ENCODE measurements around the gene SSR1. TPM values are rescaled to one million over a fixed set of nuclear protein-coding genes. Genes with fewer than 3 reads are reported as not detected.

SSR1 gene
- total and polyA plus RNA-seq, 2 of the 13 experiments (the other 11 are each of a cell fraction or from before 2014, with no cell fraction given) = 203 to 243 TPM

DNA sequence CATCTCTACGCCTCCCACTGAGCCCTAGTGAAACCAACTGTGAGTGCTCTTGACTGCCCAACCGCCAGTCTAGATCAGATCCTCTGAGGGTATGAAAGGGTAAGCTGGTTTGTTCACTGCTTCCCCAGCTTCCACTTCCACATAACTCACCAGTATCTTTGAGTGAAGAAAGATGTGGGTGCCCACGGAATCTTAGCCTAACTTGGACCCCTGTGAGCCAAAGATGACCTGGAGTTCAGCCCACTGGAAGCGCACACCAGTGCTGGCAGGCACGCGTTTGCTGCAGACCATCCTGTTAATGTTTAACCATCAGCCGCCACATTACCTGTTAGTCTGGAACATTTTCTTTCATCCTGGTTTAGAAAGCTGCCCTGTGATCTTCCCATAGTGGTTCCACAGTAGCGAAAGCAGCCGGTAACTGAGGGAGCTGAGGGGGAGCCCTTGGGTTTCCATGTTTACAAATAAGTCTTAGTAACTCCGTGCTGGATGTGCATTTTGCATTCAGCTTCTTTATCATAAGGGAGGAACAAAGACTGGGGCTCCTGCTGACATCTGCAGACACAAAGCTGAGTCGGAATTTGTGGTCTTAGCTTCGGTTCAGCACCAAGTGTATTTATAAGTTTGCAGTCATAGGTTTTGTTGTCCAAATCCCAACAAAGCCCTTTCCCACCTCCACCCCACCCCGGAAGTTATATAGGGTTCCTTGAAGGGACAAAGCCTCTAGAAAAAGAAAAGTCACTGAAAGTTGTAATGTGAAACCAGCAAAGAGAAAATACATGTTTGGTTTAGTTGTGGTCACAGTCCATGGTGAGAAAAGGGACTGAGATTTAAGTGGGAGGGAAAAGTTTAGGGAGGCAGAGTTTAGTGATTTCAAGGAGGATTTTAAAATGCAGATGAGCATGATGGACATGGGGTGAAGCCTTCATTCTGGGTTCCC, 71.0 kb downstream of the SSR1 start (continued):
- TF ChIP-seq, protein P1, sequence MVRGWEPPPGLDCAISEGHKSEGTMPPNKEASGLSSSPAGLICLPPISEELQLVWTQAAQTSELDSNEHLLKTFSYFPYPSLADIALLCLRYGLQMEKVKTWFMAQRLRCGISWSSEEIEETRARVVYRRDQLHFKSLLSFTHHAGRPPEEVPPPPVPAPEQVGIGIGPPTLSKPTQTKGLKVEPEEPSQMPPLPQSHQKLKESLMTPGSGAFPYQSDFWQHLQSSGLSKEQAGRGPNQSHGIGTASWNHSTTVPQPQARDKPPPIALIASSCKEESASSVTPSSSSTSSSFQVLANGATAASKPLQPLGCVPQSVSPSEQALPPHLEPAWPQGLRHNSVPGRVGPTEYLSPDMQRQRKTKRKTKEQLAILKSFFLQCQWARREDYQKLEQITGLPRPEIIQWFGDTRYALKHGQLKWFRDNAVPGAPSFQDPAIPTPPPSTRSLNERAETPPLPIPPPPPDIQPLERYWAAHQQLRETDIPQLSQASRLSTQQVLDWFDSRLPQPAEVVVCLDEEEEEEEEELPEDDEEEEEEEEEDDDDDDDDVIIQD (CRISPR knock-in tag; IDR thresholded peaks at IDR 0.05; ENCODE audit: low read depth) = peak; percentile 47; the same call in 1 of the 2 replicates

GRCh38 chr6:7241160-7241559, 71.8 kb downstream of the SSR1 start:
- H3K4me3 ChIP-seq (replicated peaks in 1 of 3; ENCODE audit: insufficient read depth in 1 of 3, low read depth in 2 of 3, low read length in 3 of 3) = no peak overlapping the region
- in situ Hi-C loops (cut with HindIII; ENCODE audit: extremely low pct_ligation_motif_present, low pct_unique_long_range_greater_than_20kb) = loop anchor here (5.0 kb wide), 1 partner anchor 519 kb away; no protein-coding TSS in a partner anchor
- no peak for DNase-seq (ENCODE audit: low spot score)
- peak overlapping the region; percentile 82 for H3K27ac ChIP-seq (ENCODE audit: extremely low read length, insufficient read depth, low read length)
- peaks cover 7% of the 10 kb centered on the region; the same call in 1 of the 2 replicates for H4K20me1 ChIP-seq (ENCODE audit: insufficient read depth, low read length)
- peaks cover 8% of the 10 kb centered on the region for H3K79me2 ChIP-seq (ENCODE audit: insufficient read depth, low read length)
- BruUV-seq (replicated peaks) = no TSS peak
- no peak for FAIRE-seq
- no peak overlapping the region for H2AFZ ChIP-seq (ENCODE audit: low read length)
- peaks cover 78% of the 10 kb centered on the region for H3K4me1 ChIP-seq (ENCODE audit: insufficient read depth, low read length)
- intact Hi-C loops (cut with micrococcal nuclease; ENCODE audit: unreplicated experiment) = no loop called here
- CTCF ChIA-PET (ENCODE audit: low intra/inter-chr PET ratio, low total read pairs) = interaction anchor here (2.8 kb wide), 1 partner anchor 565 kb away, joined by 8 read pairs; no protein-coding TSS in a partner anchor
- no peaks in the 10 kb centered on the region for H3K27me3 ChIP-seq (ENCODE audit: control insufficient read depth in 1 of 2, insufficient read depth in 2 of 2, low read length in 2 of 2)
- peak overlapping the region; percentile 83 for H3K4me2 ChIP-seq (ENCODE audit: low read depth, low read length)
- no peak for ATAC-seq
- 88% methylated on average over 10 of the region's 10 CpGs for WGBS (ENCODE audit: low lambda C conversion rate)
- POLR2A ChIA-PET = no interaction called here
- H3K9ac ChIP-seq (ENCODE audit: insufficient read depth, low read depth, low read length) = peak overlapping the region; percentile 17
- H3K36me3 ChIP-seq (replicated peaks in 1 of 2; ENCODE audit: control insufficient read depth in 1 of 2, insufficient read depth in 2 of 2, low read length in 2 of 2) = peaks cover 15 to 34% of the 10 kb centered on the region in 2 experiments
- no peaks in the 10 kb centered on the region for H3K9me3 ChIP-seq (ENCODE audit: low read length)
- TF ChIP-seq ZNF460 (CRISPR knock-in tag; IDR thresholded peaks at IDR 0.05; ENCODE audit: borderline replicate concordance) (no peak), FLYWCH1 (CRISPR knock-in tag; IDR thresholded peaks at IDR 0.05) (0 out of 2 replicates have a peak, but pooled peaks have one; percentile 42), ZNF276 (CRISPR knock-in tag; IDR thresholded peaks at IDR 0.05; ENCODE audit: low read depth) (no peak), ZNF770 (CRISPR knock-in tag; IDR thresholded peaks at IDR 0.05) (no peak), JUNB (CRISPR knock-in tag; IDR thresholded peaks at IDR 0.05; ENCODE audit: borderline replicate concordance) (no peak), GATA4 (IDR thresholded peaks at IDR 0.05; ENCODE audit: borderline replicate concordance, low read depth) (no peak), ZNF619 (CRISPR knock-in tag; IDR thresholded peaks at IDR 0.05) (no peak), KDM5A (IDR thresholded peaks at IDR 0.05; ENCODE audit: borderline replicate concordance, low read length) (no peak), ZNF251 (CRISPR knock-in tag; IDR thresholded peaks at IDR 0.05) (no peak), ZBTB33 (CRISPR knock-in tag; IDR thresholded peaks at IDR 0.05) (0 out of 2 replicates have a peak, but pooled peaks have one; percentile 10), XBP1 (CRISPR knock-in tag; IDR thresholded peaks at IDR 0.05) (no peak)
